ENCODE measurements around the gene MYL4.
"Not testable (repeated sequence)": the region's sequence is repeated elsewhere in the genome, so short reads cannot be mapped to it uniquely, and the experiment has no call there.

MYL4 gene

DNA sequence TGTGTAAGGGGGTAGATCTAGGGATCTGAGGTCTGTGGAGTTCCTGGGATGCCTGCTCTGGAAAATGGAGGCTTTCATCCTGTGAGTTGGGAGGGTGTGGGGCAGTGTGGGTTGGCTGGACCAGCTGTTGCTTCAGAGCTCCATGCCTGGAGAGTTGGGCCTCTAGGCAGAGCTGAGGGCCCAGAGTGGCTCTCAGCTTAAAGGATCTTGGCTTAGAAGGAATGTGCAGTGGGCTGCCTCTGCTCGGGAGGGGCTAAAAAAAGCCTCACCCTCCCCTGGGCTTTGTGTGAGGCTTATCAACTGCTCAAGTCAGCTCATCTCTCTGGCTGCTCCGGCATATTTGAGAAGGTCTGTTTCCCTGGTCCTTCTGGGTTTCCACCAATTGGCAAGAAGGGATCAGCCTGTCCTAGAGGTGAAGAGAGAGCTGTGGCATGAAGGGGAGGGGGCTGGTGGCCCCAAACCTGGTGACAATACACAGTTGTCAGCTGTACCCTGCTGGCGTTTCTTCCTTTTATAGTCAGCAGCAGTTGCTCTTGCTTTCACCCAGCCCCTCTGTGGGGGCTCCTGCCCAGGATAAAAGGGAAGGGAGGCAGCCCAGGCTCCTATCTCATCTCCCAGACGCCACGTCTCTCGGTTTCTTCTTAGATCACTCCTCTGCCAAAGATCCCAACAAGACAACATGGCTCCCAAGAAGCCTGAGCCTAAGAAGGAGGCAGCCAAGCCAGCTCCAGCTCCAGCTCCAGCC is at the start of gene MYL4:
Gene MYL4 (plus strand): TSS at position 605 of the 745 bp plus-strand sequence. CDS start 75 bp downstream, at position 680.
- DNase-seq, result no peak

DNA sequence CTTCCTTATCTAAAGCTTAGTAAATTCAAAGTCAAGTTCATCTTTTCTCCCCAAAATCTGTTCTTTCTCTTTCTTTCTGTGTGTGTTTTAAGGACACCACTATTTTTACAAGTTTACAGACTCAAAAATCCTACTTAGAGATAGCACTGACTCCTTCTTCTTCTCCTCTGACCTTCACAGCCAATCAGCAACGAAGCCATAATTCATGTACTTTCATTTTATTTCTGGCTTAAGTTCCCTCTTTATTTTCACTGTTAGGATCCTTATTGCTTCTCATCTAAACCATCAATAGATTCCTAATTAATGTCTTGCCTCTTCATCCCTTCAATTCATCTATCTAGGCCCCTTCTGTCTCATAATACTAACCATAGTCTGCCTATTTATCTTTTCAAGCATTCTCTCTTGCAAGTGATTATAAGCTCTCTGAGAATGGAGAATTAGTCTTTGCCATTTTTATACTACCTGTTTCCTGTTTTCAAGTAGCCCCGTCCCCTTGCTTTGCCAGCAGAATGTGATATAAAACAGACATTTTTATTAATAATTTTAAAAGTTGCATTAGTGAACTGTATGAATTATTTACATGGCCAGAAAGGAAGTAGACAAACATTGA is 47.0 kb upstream of the MYL4 start:
- DNase-seq, result no peak

DNA sequence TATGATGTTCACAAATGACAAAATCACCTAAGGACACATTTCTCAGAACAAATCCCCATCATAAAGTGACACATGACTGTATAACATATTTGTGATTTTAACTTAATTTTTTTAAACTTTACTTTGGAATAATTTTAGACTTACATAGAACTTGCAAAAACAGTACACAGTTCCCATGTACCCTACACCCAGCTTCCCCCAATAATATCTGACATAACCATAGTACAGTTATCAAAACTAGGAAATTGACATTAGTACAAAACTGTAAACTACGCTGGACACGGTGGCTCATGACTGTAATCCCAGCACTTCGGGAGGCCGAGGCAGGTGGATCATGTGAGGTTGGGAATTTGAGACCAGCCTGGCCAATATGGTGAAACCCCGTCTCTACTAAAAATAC is 44.9 kb upstream of the MYL4 start:
- no peak for DNase-seq

DNA sequence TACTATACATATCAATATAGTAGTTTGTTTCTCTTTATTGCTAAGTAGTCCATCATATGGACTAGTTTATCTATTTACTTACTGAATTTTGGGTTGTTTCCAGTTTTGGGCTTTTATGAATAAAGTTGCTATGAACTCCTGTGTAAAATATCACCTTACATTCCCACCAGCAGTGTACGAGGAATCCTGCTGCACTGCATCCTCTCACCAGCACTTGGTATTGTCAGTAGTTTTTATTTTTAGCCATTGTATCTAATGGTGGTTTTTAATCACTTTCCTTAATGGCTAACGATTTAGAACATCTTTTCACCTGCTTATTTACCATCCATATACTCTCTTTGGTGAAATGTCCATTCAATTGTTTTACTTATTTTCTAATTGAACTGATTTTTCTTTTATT is 44.0 kb upstream of the MYL4 start:
- DNase-seq, result no peak

DNA sequence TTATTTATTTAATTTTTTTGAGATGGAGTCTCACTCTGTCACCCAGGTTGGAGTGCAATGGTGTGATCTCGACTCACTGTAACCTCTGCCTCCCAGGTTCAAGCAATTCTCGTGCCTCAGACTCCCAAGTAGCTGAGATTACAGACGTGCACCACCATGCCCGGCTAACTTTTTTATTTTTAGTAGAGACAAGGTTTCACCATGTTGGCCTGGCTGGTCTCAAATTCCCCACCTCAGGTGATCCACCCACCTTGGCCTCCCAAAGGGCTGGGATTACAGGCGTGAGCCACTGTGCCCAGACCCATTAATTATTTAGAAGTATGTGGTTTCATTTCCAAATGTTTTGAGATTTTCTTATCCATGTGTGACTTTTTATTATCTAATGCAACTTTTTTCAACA is 42.3 kb upstream of the MYL4 start:
- not testable (repeated sequence) for DNase-seq

DNA sequence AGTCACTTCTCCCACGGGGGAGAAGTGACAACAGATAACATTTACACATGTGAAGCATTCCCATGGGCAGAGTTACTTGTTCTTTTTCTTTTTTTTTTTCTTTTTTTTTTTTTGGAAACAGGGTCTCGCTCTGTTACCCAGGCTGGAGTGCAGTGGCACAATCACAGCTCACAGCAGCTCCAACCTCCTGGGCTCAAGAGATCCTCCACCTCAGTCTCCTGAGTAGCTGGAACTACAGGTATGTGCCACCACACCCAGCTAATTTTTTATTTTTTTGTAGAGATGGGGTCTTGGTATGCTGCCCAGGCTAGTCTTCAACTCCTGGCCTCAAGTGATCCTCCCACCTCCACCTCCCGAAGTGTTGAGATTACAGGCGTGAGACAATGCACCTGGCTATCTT is 40.3 kb upstream of the MYL4 start:
- not testable (repeated sequence) for DNase-seq

DNA sequence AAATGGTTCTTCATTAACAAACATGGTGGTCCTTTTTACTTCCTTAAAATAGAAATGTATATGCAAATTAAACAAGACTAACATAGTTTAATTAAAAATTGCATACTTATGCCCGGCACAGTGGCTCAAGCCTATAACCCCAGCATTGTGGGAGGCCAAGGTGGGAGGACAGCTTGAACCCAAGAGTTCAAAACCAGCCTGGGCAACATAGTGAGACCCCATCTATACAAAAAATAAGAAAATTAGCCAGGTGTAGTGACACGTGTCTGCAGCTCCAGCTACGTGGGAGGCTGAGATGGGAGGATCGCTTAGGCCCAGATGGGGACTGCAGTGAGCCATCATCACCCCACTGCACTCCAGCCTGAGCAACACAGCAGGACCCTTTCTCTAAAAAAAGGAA is 38.4 kb upstream of the MYL4 start:
- DNase-seq, result no peak

DNA sequence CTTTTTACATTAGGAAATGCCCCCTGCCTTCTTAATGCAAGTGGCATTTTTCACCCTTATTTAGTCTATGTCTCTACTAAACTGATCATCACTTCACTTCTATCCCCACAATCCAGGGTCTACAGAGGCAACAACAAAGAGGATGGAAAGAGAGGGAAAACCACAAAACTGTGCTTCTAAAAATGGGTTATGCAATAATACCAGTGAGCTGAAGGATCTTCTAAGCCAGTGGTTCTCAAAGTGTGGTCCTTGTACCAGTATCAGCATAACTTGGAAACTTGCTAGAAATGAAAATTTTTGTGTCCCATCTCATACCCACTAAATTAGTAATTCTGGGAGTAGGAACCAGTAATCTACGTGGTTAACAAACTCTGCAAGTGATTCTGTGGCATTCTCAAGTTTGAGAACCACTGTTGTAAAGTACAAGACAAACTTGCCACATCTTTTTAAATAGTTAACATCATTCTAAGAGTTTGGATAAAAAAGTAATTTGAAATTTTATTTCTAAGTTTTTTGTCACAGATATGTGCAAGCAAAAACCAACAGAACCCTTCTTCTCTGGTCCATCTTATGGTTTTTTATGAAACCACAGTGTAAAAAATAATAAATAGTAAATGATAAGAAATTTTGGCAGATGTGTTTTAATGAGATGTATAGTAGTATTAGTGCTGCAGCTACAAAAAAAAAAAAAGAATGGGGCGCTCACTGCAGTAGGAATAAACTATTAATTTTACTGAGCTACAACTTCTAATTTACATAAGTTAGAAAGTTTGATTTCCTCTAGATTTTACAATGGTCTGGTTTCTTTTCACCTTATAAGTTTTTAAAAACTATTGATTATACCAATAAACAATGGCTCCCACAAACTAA is 36.2 kb upstream of the MYL4 start:
- no peak for DNase-seq

DNA sequence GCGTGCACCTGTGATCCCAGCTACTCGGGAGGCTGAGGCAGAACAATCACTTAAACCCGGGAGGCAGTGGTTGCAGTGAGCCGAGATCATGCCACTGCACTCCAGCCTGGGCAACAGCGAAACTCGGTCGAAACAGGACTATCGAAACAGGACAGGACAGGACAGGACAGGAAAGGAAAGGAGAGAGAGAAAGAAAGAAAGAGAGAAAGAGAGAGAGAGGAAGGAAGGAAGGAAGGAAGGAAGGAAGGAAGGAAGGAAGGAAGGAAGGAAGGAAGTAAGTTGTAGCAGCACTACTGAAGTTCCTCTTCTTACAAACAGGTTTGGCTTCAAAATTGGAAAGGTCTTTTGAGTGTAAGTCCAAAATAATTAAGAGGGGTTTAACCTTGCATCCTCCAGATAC is 34.3 kb upstream of the MYL4 start:
- DNase-seq, result not testable (repeated sequence)

DNA sequence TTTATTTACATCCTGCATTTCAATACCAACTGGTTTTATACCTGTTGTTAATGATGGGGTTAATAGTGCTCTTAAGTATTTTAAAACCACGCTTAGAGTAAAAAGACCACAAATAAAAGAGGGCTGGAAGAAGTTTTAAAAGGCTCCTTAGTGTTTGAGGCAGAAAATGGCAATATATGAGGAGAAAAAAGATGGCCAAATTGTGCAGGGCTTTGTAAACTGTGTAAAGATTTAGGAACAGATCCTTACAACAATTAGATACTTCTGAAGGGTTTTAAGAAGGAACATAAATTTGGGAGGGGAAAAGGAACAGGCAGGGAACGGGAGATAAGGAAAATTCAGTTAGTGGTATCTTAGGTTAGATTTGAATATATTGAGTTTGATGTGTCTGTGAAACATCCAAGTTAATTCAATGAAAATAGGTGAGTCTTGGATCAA is 32.7 kb upstream of the MYL4 start:
- DNase-seq, result no peak

DNA sequence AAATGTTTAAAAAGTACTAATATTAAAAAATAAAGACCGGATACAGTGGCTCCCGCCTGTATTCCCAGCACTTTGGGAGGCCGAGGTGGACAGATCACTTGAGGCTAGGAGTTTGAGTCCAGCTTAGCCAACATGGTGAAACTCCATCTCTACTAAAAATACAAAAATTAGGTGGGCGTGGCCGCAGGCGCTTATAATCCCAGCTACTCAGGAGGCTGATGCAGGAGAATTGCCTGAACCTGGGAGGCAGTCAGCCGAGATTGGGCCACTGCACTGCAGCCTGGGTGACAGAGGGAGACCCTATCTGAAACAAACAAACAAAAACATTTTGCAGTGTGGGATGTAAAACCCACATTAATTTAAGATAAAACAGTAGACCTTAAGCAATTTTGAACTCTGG is 31.9 kb upstream of the MYL4 start:
- no peak for DNase-seq

DNA sequence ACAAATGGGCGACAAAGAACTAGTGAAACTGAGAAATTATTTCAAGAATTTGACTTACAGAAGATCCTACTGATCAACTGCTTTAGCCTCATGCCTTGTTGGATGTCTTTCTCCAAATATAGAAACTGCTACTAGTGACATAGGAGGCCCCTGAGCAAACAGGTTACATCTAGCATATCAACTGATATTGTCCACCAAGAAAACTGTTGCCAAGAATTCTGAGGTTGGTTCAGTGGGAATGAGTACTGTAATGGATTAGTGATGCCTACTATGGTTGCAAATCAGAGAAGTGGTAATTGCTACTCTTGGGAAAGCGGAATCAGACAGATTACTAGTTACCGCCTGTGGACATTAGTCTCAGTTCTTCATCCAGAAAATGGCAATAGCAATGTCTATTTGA is 30.0 kb upstream of the MYL4 start:
- DNase-seq, result no peak

DNA sequence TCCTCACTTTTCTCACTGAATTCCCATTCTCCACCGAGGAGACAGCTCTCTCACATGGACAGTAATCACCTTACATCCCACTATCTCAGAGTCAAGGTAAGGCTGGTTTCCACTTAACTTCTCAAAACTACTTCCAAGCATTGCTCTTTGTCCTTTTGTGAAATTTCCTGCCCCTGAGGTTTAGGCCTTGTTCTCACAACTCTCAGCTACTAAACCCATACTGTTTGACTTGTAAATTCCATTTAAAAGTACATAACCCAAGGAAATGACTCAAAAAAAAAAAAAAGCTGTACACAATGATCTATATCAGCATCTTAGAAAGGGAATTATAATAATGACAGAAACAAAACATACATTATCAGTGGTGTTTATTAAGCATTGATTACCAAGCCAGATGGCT is 28.8 kb upstream of the MYL4 start:
- no peak for DNase-seq

DNA sequence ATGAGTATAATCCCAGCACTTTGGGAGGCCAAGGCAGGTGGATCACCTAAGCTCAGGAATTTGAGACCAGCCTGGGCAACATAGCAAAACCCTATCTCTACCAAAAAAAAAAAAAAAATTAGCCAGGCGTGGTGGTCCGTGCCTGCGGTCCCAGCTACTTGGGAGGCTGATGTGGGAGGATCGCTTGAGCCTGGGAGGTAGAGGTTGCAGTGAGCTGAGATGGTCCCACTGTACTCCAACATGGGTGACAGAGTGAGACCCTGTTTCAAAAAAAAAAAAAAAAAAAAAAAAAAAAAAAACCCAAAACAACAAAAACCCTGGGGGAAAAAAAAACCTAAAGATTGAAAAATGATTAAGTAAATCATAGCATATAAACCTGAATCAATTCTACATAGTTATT is 28.2 kb upstream of the MYL4 start:
- not testable (repeated sequence) for DNase-seq

DNA sequence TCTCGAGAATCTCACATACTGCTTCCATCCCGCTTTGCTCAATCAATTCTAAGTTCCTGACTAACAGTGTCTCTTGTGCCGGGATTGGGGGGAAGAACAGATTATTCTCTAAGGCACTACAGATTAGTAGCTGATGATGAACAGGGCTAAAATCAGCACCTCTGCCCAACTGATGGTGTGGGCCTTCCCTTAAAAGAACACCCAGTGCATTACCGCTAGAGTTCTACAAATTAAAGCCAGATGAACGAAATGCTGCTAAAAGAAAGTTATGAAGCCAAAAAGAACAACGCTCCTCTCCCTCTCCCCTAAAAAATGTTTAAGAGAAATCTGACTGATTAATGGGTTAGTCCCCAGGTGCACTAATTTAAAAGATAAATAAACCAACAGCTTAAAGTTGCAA is 24.5 kb upstream of the MYL4 start:
- no peak for DNase-seq

DNA sequence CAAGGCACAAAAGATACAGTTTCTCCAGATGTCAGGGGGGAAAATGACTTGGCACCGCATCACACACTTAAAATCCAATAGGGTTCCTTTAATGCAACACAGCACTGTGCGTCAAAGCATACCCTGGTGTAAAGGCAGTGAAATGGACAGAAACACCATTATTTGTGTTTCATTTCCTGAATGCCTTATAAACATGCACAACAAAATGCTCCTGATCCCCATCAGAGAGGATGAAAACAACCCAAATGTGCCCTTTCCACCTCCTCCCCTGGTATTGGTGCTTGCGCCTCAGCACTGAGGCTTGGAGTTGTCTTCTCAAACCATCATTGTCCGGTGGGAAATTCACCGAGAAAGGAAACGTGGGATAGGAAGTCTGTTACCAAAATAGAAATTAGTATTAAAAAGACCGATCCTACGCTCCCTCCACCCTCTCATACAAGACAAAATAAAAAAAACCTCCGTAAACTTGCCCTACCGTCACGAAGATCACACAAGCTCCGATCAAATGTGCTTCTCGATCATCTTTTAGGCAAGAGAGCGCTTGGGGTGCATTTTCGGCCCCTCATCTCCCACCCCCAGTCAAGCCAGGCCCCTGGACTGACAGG is 20.8 kb upstream of the MYL4 start:
- DNase-seq, result no peak

DNA sequence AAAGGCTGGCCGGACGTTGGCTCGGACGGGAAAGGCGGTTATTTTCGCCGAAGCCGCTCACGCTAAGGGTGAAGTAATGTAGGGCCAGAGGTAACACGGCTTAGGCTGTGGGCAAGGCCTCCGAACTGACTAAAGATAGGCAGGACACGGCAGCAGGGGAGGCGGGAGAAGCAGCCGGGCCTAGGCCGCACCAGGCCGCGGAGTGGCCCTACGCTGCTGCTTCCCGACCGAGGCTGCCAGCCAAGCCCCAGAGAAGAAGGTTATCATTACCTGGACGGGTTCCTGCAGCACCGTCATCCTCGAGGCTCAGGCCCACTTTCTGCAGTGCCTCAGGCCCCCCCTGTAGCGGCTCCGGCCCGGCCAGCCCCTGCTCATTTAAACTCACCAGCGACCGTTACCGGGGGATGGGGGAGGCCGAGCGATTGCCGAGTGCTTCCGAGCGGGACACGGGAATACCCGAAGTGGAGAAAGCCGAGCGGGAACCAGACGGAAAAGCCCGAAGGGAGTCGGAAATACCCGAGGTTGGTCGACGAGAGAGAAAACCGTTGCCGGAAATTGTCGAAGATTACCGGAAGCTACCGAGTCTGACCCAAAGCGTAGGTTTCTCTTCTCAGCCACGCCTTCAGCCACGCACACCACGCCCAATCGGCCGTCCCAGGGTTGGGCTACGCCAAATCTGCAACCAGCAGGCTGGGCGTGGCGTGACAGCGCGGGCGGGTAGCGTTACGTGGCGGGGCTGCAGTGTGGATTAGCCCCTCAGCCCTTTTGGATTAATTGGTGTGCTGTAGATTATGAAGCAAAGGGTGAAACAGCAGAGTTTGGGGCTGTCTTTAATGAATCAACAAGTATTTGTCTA is 20.0 kb upstream of the MYL4 start, which contains the start of gene CDC27:
Gene CDC27 (minus strand): TSS at position 420 of the 856 bp plus-strand sequence. CDS start 123 bp downstream, at position 297.
- DNase-seq, result peak; percentile 100

DNA sequence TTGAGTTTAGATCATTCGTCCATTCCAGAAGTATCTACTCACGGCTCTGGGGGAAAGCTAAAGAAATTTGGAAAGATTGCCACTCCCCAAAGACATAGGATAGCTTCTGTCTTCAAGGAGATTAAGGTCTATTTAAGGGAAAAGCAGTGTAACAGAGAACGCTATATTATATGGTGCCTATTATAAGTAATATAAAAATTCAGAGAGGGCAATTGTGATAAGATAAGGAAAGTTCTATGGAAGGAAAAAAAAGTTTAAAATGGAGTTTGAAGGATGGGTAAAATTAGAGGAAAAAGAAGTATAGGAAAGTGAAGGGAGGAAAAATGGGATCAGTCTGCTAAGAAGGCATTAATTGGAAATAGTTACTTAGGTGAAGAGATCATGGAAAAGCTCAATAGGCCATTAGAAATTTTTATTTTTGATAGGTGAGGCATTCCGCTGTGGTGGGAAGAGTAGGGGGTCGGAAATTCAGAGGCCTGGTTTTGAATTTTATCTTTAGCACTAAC is 19.4 kb upstream of the MYL4 start:
- no peak for DNase-seq

DNA sequence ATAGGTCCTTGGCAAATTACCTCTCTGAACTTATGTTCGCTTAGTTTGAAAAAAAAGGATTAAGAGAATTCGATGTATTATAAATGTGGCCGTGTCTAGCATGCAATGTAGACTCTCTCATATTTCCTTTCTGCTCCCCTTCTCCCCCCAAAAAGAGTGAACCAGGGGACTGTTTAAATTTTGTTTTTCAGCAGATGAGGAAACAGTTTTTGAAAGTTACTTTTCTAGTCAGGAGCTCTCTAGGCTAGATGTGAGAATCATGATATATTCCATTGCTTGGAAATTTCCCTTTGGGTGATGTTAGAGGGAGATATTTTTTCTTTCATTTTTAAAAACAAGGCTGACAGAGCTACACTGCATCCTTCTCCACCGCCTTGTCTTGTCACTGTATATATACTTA is 18.9 kb upstream of the MYL4 start:
- no peak for DNase-seq

DNA sequence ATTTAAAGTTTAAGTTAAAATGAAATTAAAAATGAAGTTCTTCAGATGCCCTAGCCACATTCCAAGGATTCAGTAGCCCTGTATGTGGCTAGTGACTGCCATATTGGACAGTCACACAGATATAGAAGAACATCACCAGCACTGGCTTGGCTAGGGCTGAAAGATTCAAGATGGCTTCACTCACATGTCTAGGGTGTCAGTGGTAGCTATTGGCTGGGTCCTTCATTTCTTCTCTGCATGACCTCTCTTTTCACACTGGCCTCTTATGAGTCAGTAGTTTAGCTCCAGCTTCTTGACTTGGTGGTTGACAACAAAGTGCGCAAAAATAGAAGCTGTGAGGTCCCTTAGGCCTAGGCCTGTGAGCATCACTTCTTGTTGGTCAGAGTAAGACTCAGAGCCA is 18.4 kb upstream of the MYL4 start:
- no peak for DNase-seq

DNA sequence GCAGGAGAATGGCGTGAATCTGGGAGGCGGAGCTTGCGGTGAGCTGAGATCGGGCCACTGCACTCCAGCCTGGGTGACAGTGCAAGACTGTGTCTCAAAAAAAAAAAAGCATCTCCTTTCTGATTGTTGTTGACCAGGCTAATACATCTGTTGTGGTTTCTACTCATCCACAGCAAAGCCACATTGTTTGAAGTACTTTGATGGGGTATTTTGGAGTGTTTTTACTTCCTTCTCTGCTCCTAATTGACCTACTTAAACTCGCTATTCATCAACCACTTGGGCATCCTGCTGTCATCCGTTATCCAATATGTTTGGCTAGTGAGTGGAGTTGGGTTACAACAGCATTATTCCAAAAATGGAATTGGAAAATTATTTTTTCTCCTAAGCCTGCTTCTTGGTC is 16.6 kb upstream of the MYL4 start:
- no peak for DNase-seq

DNA sequence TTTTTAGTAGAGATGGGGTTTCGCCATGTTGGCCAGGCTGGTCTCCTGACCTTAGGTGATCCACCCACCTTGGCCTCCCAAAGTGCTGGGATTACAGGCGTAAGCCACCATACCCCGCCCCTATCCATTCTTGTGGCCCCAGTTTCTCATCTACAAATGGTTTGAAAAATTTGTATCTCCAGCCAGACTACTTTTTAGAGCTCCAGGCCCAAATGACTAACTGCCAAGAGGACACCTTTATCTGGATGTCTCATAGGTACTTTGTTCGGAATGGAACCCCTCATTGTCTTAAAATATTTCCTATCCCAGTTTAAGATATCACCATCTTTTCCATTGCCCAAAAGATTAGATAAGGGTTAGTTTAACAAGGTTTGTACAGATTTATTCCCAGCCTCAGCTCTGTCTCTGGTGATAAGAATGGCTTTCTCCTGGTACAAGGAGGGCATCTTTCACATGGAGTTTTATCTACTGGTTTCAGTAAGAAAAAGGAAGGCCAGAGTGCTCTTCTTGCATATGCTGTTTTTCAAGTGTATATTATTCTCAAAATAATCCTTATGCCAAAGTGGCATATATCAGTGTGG is 15.1 kb upstream of the MYL4 start:
- no peak for DNase-seq
